Right atrium auricular region (tissue), 2 donors: ENCODE measurements around the gene CFAP210. TPM values are rescaled to one million over a fixed set of nuclear protein-coding genes. Genes with fewer than 3 reads are reported as not detected.

Source experiments
- DNase-seq: peaks from one replicate; pipeline ENCODE4 v3.0.0-alpha.2; 2019; ENCODE audit warnings: low spot score
- H3K27ac ChIP-seq, 2 donors: fragments of 200-600 bp; sonication (generic); 1 replicate in 1 of 2; 2 replicates in 1 of 2; pipeline ENCODE4 v1.5.1; 2016 to 2019
- H3K27me3 ChIP-seq, 2 donors: fragments of 200-600 bp; sonication (generic); one replicate each; pipeline versions ENCODE4 v1.5.1 to v1.6.0; 2017 to 2019
- H3K36me3 ChIP-seq: fragments of 200-600 bp; sonication (generic); one replicate; pipeline ENCODE4 v1.5.1; 2016
- H3K4me1 ChIP-seq, 2 donors: fragments of 200-600 bp; sonication (generic); one replicate each; pipeline versions ENCODE4 v1.5.1 to v1.6.0; 2017 to 2019
- H3K4me3 ChIP-seq, 2 donors: fragments of 200-600 bp; sonication (generic); 1 replicate in 1 of 2; 2 replicates in 1 of 2; pipeline ENCODE4 v1.5.1; 2017 to 2019; ENCODE audit warnings: mild to moderate bottlenecking in 1 of 2, moderate library complexity in 1 of 2
- H3K9me3 ChIP-seq, 2 donors: fragments of 200-600 bp; sonication (generic); one replicate each; pipeline ENCODE4 v1.5.1; 2019
- CTCF ChIP-seq, 2 donors: fragments of 200-600 bp; sonication (generic); IDR thresholded peaks; one replicate each; pipeline ENCODE4 v1.5.1; 2019; ENCODE audit warnings: antibody characterized with exemption in 2 of 2
- total RNA-seq, 2 donors: library from RNA; depleted of rRNA; stranded (reverse); fragments of >200 nt; gene quantifications; one replicate each; pipeline ENCODE4 v1.1.0, GENCODE V29; 2016

The CFAP210 gene
- total RNA-seq, 2 donors from 2014 or later: not detected

- no peak for DNase-seq
- H3K4me1 ChIP-seq: peaks cover 0 to 12% of the 10 kb centered on the region in 2 donors
- H3K9me3 ChIP-seq: no peaks in the 10 kb centered on the region
- H3K4me3 ChIP-seq: peak overlapping the region; percentile 1 to 65
- H3K27ac ChIP-seq: no peak overlapping the region
- H3K36me3 ChIP-seq: no peaks in the 10 kb centered on the region
- H3K27me3 ChIP-seq: no peaks in the 10 kb centered on the region
- no peak for TF ChIP-seq CTCF (IDR thresholded peaks at IDR 0.05)
Measured at GRCh38 chr2:169735623-169736022, 41.4 kb upstream of the CFAP210 start.

- no peaks in the 10 kb centered on the region for H3K27me3 ChIP-seq
- peak overlapping the region; percentile 60 to 79 for H3K27ac ChIP-seq
- H3K9me3 ChIP-seq: no peaks in the 10 kb centered on the region
- no peak for DNase-seq
- no peak for TF ChIP-seq CTCF (IDR thresholded peaks at IDR 0.05)
- H3K36me3 ChIP-seq: no peaks in the 10 kb centered on the region
- H3K4me1 ChIP-seq: peaks cover 0 to 12% of the 10 kb centered on the region in 2 donors
- peak overlapping the region; percentile 55 to 65 for H3K4me3 ChIP-seq
Measured at GRCh38 chr2:169734169-169734847, 40.1 kb upstream of the CFAP210 start.

- no peak for TF ChIP-seq CTCF (IDR thresholded peaks at IDR 0.05)
- Histone ChIP-seq H3K27ac (peak overlapping the region; percentile 67 to 79), H3K4me1 (peaks cover 0 to 12% of the 10 kb centered on the region in 2 donors), H3K4me3 (peak overlapping the region; percentile 55 to 65), H3K27me3 (no peaks in the 10 kb centered on the region), H3K9me3 (no peaks in the 10 kb centered on the region), H3K36me3 (no peaks in the 10 kb centered on the region)
- DNase-seq: no peak
Measured at GRCh38 chr2:169732583-169733358, 38.6 kb upstream of the CFAP210 start.

- Histone ChIP-seq H3K36me3 (no peaks in the 10 kb centered on the region), H3K27ac (no peak overlapping the region), H3K9me3 (no peaks in the 10 kb centered on the region), H3K4me1 (peaks cover 0 to 12% of the 10 kb centered on the region in 2 donors), H3K27me3 (no peaks in the 10 kb centered on the region), H3K4me3 (no peak overlapping the region)
- DNase-seq: no peak
- no peak for TF ChIP-seq CTCF (IDR thresholded peaks at IDR 0.05)
Measured at GRCh38 chr2:169732075-169732474, 37.9 kb upstream of the CFAP210 start.

GRCh38 chr2:169729274-169729605 is 35.0 kb upstream of the CFAP210 start:
- no peaks in the 10 kb centered on the region for H3K27me3 ChIP-seq
- TF ChIP-seq CTCF (IDR thresholded peaks at IDR 0.05): no peak
- H3K9me3 ChIP-seq: no peaks in the 10 kb centered on the region
- no peaks in the 10 kb centered on the region for H3K36me3 ChIP-seq
- DNase-seq: no peak
- H3K4me3 ChIP-seq: no peak overlapping the region
- H3K4me1 ChIP-seq: peaks cover 0 to 8% of the 10 kb centered on the region in 2 donors
- no peak overlapping the region for H3K27ac ChIP-seq
